Muscle of arm (tissue), 12 donors: ENCODE measurements around the gene GFRA1. TPM values are rescaled to one million over a fixed set of nuclear protein-coding genes. Genes with fewer than 3 reads are reported as not detected.
A peak's percentile ranks its signal among the peaks of the same experiment; 100 is the strongest.
"Not testable (repeated sequence)": the region's sequence is repeated elsewhere in the genome, so short reads cannot be mapped to it uniquely, and the experiment has no call there.

ENCODE experiments used
- DNase-seq: peaks from one replicate; pipeline ENCODE4 v3.0.0-alpha.2; 2013
- polyA plus RNA-seq, 12 donors: library from polyadenylated mRNA; unstranded; fragments of 120-200 nt; gene quantifications; one replicate each; pipeline ENCODE4 v1.2.1, GENCODE V29; 2013; ENCODE audit not compliant: insufficient read length in 12 of 12

The GFRA1 gene
- polyA plus RNA-seq, 12 donors, result 29.9 to 45.1 (median 35.1) TPM; not detected in 1

DNA sequence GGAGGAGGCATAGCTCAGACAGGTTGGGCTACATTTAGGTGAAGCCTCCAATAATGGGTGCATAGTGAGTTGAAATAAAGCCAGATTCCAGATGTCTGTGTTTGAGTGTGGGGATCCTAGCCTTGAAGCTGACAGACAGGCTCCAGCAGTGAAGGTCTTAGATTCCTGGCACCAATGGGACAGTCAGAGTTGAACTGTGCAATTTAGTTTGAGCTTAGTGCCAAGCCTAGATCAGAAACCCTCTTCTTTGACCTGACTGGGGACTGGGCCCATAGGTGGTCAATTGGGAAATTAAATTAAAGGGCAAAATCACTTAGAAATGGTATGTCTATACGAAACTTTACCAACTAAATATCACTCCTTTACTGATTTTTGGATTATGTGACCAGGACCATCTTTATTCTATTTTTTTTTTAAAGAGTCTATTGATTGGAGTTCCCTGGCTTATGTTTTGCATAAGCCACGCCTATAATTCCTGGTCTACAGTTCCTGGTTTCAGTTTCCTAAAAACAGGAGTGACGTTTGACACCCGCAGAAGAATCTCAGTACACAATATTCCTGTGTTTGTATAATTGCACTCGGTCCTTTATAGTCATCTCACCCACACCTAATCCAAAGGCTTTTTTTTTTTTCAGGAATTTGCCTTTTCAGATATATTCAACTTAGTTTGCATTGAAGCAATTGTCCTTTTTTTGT, 201.4 kb downstream of the GFRA1 start:
- no peak for DNase-seq

DNA sequence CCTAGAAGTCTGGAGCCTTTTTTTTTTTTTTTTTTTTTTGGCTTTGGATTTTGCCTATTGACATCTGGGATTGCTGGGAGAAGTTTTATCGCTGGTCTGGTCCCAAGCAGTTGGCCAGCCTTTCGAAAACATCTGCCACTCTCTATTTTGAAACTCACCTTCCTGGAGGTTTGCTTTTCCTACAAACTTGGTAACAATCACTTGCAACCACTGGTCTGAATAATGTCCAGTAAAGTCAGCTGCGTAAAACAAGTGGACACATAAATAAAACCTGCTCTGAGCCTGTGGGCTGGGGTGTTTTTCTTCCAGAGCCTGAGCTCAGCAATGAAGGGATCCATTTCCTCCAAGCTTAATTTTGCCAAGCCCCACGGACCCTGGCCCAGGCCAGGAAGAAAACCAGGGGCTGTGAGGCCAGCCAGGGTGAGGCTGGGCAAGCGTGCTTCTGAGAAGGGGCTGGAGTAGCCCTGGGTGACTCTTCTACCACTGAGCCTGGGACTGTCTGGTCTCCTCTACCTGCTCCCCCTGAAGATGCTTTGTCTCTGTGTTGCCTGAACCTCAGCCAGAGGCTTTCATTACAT, 202.2 kb downstream of the GFRA1 start:
- DNase-seq, result no peak

DNA sequence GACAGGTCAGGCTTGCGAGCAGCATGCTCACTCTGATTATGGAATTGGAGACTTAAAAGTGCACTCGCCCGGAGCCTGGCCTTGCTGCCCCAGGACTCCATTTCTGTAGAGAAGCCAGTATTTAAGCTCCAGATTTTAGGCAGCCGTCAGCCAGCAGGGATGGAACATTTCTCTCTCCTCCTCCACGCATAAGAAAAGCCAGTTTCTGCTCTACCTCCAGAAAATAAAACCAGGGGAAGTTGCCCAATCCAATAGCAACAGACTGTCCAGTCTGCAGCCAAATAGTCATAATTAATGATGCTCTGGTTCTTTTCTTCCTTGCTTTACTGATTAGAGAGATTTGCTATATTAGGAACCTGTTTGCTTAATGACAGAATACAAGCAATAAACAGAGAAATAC, 203.2 kb downstream of the GFRA1 start:
- DNase-seq, result no peak

DNA sequence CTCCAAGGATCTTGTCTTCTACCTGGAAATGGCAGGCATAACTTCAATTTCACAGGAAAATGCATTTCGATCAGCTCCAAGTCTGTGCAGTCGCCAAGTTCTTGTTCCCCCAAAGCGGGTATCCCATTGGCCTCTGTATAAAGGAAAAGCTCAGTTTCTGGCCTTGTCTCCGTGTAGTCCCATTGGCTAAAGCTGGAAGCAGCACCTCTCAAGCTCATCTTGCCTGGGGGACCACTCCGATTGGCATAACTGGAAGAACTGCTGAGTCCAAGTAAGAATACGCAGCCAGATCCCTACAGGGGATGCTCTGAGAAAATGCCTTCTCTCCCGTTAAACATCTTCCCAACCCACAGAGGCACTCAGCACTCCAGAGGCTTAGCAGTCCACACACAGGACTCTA, 205.2 kb downstream of the GFRA1 start:
- DNase-seq, result no peak

DNA sequence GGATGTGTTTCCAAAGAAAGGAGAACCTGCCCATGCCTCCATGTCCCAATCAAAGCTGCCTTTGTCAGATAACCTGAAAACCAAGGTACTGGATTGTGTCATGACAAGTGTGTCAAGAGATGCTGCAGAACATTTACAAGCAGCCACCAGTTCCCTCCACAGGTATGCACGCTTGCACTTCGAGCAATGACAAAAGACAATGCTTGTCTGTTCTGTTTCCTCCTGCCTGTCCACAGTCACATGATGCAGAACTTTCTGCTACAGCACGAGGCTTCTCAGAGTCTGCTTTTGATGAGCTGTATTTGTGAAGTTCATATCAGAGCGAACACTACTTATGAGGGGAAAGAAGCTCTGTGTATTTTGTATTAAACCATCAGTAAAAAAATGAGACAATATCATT, 209.9 kb downstream of the GFRA1 start:
- no peak for DNase-seq

DNA sequence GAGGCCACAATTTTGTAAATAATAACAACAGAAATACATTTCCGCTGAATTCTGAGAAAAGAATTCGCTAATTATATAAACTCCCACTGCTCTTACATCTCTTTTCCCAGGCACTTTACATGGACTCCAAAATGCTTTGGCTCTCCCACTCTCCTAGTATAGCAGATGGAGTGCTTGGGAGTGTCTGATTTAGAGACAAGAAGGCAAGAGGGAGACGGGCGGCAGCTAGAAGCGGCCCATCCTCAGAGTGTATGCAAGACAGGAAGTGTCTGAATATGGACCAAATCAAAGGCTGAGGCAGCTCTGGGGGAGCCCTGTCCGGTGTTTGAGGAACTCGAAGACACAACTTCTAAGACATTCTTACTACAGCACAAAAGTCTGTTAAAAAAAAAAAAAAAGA, 212.1 kb downstream of the GFRA1 start:
- DNase-seq, result no peak

DNA sequence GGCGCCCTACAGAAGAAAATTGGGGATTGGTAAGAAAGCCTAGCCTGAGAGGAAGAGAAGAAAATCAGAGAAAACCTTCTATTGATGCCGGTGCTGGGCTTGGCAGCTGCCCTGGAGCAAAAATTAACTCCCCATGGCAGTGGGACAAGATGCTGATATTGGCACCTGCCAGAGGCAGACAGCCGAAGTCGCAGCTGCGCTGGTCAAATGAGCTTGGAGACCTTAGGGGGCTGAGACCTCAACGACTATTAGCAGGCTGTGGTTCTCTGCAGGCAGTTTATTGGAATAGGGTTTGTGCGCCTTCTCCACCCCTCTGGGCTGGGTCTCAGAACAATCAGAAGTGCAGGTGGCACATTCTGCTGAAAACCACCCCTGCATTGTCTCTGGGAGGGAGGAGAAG, 213.7 kb downstream of the GFRA1 start:
- DNase-seq, result no peak

DNA sequence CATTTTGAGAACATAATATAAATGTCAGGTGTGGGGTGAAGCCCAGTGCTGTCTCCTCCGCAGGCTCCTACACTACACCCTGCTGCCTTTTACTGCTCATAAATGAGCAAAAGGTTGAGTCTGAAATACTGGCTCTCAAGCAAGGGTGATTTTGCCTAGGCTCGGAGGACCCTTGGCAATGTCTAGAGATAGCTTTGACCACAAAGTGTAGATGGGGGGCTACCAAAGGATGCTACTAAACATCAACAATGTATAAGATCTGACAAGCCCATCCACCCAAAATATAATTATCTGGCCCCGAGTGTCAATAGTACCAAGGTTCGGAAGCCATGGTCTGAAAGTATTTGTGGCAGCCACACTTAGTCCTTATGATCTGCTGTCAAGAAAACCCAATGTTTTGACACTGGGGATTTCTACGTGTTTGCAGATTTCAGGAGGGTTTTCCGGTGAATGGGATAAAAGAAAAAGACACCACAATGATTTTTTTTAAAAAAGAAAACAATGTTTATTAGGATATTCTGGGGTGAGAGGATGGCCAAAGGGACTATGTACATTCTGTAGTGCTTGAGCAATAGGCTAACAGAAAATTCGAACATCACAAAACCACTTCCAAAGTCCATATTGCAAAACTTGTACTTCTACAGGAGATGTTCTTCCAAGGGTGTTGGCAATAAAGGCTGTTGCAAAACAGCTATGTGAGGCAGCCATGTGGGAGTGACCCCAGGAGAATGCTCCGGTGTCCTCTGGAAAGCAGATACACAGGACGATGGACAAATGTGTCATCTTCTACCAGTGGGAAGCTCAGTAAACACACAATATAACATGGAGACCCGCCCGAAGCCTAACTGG, 216.3 kb downstream of the GFRA1 start:
- DNase-seq, result no peak

DNA sequence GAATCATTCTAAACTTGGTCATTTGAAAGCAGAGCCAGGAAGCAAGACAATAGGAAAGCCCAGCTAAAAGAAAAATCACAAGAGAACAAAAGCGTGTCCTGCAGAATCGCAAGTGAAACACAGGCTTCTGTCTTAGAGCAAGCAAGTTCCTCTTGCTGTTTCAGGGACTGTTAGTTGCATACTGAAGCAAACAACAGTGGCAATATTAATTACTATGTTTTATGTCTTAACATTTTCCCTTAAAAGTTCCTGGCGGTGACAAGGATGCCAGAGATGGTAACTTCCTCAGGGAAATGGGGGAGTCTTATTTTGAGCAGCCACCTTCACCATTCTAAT, 217.1 kb downstream of the GFRA1 start:
- DNase-seq, result no peak

DNA sequence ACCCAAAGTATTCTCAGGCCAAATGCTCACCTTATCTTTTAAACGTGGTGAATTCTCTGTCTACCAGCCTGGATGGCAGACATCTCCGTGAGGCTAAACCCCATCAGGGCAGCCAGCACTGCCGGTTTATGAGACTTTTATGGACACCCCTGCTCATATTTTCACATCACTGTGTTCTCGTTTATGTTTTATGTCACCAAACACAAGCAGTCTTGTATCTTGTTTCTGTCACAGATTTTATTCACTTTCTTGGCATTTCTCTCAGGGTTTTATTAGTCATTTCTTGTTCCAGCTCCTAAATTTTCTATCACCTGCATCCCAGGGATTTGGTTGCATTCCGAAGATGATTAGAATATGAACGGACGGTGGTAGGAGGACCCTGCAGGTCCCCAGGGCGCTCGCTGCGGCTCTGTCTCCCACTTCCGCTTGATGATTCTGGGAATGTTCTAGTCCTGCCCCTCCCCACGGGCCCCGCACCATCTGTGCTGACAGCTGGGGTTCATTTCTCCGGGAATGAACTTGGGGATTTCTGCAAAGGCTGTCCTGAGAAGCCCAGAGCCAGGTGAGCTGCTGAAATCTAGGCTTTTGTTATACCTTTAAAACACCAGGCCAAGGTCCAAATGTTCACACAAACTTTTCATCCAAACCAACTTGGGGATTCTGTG, 217.6 kb downstream of the GFRA1 start:
- peak; percentile 49 for DNase-seq

DNA sequence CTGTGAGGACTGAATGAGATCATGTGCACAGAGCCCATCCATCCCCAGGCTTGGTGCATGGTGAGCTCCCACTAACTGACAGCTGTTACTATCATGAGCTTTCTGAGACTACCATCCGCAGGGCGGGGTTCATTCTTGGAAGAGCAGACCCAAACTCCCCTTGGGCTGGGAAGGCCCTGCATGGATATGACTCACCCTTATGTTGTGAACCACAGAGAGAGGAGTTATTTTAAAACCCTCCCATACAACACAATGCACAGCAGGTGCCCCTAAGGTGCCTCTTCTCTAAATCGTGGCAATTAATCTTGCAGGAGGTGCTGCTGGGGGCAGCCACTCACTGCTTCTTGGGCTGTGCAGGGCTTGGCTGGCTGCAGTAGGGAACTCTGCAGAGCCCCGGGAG, 219.1 kb downstream of the GFRA1 start:
- no peak for DNase-seq

DNA sequence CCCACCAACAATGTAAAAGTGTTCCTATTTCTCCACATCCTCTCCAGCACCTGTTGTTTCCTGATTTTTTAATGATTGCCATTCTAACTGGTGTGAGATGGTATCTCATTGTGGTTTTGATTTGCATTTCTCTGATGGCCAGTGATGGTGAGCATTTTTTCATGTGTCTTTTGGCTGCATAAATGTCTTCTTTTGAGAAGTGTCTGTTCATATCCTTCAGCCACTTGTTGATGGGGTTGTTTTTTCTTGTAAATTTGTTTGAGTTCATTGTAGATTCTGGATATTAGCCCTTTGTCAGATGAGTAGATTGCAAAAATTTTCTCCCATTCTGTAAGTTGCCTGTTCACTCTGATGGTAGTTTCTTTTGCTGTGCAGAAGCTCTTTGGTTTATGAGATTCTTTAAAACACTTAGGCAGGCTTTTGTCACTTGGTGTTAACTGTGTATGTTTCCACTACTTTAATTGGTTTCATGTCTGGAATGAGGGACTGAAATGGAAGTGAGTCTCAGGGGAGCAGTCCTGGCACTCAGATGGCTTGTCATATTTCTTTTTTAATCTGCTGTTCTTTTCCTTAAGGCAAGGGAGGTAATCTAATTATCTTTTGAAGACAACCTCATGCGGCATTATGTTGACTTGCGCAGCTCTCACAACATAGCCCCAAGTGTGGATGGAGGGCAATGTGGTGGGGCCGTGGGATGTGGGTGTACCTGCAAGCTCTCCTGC, 219.8 kb downstream of the GFRA1 start:
- not testable (repeated sequence) for DNase-seq

DNA sequence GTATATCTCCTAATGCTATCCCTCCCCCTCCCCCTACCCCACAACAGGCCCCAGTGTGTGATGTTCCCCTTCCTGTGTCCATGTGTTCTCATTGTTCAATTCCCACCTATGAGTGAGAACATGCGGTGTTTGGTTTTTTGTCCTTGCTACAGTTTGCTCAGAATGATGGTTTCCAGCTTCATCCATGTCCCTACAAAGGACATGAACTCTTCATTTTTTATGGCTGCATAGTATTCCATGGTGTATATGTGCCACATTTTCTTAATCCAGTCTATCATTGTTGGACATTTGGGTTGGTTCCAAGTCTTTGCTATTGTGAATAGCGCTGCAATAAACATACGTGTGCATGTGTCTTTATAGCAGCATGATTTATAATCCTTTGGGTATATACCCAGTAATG, 220.5 kb downstream of the GFRA1 start:
- DNase-seq, result not testable (repeated sequence)

DNA sequence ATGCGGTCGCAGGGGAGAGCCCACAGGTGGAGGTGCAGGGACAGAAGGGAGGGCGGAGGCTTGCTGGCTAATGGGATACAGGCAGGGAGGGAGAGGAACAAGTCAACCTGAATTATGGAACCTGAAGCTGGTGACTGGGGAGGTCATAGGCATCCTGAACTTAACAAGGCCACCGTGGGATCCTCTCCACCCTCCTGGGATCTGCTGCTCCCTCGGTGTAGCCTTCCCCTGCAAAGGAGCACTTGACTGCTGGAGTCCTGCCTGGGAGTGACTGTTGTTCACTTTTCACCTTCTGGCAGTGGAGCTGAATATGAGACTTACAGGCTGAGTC, 223.1 kb downstream of the GFRA1 start:
- no peak for DNase-seq

DNA sequence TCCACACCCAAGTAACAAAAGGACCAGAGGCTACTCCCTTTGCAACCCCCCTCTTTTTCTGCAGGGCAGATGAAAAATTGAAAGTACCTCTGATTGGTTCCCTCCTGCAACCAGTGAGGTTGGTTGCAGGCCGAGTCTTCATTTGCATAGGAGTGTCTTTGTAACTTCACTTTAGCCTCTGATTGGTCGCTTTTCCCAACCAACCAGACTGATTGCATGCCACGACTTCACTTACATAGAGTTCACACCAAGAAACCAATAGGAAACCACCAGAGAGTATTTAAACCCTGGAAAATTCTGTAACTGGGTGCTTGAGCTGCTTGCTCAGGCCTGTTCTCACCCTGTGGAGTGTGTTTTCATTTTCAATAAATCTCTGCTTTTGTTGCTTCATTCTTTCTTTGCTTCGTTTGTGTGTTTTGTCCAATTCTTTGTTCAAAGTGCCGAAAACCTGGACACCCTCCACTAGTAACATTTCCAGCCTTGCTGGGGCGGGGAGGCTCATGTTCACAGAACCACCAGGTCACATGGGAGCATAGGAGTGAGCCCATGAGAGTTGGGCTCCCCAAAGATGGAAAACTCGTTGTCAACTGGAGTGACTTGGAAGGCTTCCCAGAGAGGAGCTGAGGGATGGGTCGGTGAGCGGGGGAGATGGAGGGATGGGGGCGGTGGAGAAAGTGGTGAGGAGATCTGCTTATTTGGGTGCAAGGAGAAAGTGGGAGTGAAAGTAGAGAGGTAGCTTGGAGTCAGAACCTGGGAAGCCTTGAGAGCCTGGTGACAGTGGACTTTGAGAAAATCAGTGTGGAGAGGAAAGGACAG, 223.6 kb downstream of the GFRA1 start:
- no peak for DNase-seq

DNA sequence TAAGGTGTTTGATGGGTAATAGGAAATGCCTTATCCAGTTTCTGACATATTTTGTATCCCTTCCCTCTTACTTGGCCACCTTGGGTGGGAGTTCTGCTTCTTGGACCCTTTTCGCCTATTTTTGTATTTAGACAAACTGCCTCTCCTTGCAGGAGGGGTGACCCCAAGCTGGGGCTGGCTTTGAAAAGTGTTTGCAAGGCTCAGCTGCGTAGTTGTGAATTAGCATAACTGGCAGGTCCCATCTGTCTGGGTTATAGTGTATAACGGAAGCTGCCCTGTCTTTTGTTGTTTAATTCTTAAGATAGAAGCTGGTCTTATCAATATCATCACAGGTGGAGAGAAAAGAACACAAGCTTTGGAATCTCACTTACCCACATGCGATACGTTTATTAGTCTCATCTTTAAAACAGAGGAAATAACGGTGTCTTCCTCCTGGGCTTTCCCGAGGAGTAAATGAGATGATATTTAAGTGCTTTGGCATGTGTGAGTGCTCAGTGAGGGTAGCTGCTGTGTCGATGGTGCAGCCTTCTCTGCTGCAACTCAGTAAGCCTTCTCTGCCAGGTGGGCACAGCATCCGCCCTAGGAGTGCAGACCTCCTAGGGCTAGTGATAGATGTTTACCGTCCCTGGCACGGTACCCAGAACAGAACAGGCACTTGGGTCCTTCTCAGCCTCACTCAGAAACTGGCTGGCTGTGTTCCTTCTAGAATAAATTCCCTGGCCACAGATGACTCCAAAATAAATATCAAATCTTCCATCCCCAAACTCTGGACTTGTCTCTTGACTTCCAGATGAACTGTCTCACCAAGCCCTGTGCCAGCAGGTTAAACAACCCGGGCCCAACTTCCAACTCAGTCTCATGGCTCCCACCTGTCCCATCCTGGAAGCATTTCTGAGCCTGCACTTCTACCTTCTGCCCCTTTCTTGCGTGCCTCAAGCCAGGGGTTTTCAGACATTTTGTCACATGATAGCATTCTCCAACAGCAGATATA, 227.3 kb downstream of the GFRA1 start:
- no peak for DNase-seq

DNA sequence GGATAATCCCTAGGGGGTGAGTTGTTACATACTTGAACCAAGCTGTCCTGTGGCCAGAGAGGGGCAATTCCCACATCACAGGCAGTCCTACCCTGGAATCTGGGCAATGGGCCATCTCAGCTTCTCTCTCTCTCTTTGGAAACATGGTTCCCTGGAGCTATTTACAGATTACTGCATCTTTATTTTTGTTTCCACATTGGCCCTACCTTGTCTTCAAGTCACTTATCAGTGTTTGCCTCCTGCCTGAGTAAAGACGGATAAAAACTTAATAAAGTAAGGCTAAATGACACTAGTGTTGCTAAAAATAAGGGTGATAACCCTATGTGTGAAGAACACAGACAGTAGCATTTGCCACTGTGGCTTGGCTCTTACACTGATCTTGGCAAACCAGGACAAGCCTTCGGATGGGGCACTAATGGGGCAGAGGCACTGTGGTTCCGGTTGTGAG, 228.2 kb downstream of the GFRA1 start:
- no peak for DNase-seq

DNA sequence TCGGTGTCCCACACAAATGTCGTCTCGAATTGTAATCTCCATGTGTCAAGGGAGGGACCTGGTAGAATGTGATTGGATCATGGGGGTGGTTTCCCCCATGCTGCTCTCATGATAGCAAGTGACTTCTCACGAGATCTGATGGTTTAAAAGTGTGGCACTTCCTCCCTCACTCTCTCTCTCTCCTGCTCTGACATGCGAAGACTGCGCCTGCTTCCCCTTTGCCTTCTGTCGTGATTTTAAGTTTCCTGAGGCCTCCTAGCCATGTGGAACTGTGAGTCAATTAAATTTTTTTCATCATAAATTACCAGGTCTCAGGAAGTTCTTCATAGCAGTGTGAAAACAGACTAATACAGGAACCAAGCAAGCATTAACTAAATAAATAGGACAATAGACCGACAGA, 229.1 kb downstream of the GFRA1 start:
- no peak for DNase-seq

DNA sequence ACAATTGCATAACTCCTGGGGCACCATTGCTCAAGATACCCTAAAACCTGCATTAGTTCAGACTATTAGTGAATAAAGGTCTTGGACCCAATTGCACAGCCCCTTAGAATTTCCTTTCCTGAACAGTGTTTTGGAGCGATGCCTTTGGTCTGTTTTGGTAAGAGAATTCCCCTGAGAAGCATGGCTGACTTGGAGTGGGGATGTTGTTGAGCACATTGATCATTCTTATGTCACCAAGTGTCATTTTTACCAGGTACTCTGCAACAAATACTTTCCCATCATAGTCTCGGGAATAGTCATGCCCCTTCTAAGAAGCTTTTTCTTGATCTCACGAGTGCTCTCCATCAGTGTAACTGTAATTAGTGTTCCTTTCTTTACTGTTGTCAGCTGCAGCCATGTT, 229.7 kb downstream of the GFRA1 start:
- DNase-seq, result no peak

DNA sequence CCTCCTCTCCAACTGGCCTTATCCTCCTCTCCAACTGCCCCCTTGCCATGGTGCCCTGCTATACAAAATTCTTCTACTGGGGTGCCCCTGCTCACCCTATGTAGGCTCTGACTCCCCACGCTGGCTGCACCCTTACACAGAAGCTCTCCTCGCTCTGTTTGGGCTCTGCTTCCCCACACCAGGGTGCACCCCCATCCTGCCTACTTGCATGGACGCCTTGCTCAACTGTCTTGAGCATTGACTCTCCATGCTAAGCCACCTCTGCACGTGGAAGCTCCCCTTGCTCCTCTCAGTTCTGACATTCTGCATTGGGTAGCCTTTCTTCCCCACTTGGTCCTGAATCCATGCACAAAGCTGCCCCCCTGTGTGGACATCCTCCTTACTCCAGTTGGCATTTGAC, 231.1 kb downstream of the GFRA1 start:
- DNase-seq, result no peak
